GM18909 (cell line): ENCODE measurements around the gene RPA1.

Source experiments
- ATAC-seq: cut with Tn5 transposase; IDR thresholded peaks from one replicate; pipeline ENCODE4 v1.9.1; 2021; ENCODE audit warnings: mild to moderate bottlenecking; ENCODE audit not compliant: unreplicated experiment, poor library complexity

Gene RPA1

GRCh38 chr17:1936766-1937165 is 107.0 kb downstream of the RPA1 start:
- ATAC-seq: no peak

DNA sequence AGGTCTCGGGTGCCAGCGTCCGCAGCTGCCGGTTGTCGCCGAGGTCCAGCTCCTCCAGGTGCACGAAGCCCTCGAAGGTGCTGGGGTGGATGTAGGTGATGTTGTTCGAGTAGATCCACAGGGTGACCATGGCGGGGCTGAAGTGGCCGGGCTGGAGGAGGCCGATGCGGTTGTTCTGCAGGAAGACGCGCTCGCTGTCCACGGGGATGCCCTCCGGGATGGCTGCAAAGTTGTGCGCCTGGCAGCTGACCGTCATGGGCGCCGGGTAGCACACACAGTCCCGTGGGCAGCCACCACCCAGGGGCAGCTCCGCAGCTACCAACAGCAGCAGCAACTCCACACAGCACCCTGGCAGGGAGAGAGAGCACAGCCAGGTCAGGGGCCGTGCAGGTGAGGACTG is 107.7 kb downstream of the RPA1 start:
- no peak for ATAC-seq

GRCh38 chr17:1939981-1940809 is 110.4 kb downstream of the RPA1 start:
- ATAC-seq: no peak

DNA sequence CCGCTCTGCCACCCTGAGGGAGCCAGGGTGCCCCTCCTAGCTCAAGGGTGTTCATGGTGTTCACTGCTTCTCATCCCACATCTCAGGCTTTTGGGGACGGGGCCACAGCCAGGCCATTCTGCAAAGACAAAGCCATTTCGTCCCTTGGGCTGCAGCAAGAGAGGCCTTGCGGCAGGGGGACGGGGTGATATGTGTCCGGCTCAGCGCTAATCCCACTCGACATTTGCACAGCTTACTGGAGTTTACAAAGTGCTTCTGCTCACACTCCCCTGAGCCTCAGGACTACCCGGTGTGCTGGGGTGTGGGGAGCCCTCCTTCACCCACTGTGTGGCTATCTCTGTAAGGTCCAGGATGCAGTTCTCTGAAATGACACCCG is 111.0 kb downstream of the RPA1 start:
- ATAC-seq: no peak

DNA sequence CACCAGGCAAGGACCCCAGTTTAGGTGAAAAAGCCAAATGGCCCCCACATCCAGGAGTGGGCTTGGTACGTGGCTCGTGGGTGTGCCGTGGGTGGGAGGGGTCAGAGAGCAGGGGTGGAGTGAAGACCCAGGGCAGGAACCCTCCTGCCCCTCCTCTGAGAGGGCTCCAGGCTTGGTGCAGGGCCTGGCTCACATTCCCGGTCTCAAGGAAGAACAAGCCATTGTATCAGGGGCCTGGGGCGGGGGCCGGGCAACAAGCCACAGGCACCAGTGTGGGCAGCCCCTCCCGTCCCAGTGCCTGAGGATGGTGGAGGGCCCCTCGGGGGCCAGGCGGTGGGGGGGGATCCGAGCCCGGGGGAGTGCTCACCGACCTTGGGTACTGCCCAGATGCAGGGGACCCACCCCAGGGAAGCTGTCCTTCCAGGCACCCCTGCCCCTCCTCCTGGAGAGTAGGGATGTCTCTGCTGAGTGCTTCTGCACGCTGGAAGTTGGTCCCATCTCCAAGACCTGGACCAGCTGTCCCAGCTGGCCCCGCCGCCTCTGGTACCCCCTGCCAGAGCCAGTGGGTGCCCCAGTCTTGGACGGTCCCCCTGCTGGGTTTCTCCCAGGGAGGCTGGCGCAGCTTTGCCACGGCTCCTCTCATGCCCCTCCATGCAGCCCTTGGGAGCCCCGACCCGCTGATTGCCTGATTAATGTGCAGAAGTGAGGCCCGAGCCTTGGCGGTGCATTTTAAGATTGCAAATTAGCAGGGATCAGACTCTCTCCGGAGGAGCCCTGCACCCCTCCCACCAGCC is 111.7 kb downstream of the RPA1 start:
- ATAC-seq: no peak

DNA sequence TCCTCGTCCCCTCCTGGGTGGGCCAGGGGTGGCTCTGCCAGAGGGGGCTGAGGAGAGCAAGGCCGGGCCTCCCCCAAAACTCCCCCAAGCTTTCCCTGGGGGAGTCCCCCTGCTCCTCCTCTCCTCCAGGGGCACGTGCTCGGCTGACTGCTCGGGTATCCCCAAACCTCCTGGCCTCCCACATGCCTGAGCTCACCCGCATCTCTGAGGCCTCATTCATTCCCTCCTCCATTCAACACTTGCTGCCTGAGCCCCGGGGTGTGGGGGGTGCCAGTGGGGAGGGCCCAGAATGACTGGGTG is 112.2 kb downstream of the RPA1 start:
- no peak for ATAC-seq

DNA sequence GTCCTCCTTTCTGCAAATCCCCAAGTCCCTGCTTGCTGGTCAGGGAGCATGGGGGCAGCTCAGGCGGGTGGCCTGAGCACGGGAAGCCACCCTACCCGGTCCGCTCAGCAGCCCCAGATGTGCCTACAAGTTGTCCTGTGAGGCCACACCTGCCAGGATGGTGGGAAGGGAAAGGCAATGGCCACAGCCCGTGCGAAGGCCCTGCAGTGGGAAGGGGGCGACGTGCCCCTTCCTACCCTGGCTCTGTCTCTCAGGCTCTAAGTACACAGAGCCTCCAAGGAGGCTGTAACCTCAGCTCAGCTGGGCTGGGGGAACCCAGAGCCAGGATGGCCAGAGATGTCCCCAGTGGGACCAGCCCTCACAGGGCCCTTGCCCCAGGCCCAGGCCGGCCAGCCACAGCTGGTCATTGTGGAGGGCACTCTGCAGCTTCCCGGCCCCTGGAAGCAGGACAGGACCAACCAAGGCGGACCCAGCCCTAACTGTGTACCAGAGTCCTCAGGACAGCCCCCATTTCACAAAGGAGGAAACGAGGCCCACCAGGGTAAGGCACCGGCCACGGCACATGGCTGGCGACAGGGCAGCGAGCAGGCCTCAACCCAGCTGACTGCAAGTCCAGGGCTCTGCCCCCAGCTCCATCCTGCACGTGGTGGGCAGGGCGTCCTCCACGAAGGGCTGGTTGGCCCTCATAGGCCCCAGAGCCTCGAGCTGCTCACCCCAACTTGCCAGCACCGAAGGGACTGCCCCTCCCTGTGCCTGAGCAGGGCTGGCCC is 113.0 kb downstream of the RPA1 start:
- no peak for ATAC-seq

GRCh38 chr17:1943436-1943831 is 113.6 kb downstream of the RPA1 start:
- no peak for ATAC-seq

- no peak for ATAC-seq
Observed at GRCh38 chr17:1945621-1946020, 115.8 kb downstream of the RPA1 start.

- ATAC-seq: no peak
Observed at GRCh38 chr17:1946021-1946932, 116.5 kb downstream of the RPA1 start.

DNA sequence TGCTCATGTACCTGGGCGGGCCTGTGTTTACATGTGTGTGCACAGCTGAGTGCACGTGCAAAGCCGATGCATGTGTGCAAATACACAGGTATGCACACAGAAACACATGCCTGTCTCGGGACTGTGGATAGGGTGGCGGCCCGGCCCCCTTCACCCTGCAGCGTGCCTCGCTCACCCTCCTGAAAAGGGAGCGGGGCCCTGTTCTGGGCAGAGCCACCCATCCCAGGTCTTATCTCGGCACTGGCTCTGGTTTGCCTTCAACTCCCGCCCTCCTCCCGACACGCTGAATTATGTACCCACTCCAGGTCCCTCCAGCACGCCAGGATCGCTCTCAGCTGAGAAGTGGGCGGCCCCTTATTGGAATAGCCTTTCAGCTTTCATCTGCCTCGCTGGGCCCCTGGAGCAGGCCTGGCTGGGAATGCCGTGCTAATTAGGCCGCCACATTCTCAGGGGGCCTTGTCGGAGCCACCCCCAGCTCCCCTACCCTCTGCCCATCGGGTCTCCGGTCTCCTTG is 117.5 kb downstream of the RPA1 start:
- no peak for ATAC-seq

- no peak for ATAC-seq
Observed at GRCh38 chr17:1947743-1948516, 118.1 kb downstream of the RPA1 start.

DNA sequence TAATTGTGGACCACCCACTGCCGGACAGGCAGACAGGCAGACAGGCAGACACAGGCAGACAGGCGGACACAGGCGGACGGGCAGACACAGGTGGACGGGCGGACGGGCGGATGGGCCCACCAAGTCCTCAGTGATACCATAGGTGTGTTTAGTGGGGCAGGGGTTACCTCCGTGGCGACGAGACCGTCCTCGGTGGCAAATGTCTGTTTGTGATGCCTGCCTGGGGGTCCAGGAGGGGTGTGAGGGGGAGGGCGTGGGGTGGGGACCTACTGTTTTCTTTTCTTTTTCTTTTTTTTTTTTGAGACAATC is 118.7 kb downstream of the RPA1 start:
- no peak for ATAC-seq
